Measurements from ENCODE around the gene FAM151A.
A peak's percentile ranks its signal among the peaks of the same experiment; 100 is the strongest.

Gene FAM151A

DNA sequence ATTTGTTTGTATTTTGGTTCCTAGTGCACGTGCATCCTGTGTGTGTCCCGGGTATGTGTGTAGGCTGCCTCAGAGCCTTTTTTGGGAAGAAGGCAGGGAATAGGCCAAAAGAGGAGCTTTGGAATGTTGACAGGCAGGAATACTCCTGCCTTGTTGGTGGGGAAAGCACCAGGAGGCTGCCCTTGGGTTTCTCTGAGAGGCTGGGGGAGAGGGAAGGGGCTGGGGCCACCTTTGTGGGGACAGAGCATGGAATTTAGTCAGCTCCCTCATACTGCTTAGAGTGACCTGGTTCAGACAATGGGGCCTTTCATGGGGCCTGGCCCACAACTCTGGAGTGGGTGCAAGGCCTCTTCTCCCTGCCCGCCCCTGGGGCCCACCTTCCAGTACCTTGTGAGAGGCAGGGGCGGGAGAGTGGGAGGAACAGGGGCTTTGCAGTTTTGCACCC is 44.0 kb downstream of the FAM151A start:
- DNase-seq (ENCODE audit: low spot score): peak; percentile 48

DNA sequence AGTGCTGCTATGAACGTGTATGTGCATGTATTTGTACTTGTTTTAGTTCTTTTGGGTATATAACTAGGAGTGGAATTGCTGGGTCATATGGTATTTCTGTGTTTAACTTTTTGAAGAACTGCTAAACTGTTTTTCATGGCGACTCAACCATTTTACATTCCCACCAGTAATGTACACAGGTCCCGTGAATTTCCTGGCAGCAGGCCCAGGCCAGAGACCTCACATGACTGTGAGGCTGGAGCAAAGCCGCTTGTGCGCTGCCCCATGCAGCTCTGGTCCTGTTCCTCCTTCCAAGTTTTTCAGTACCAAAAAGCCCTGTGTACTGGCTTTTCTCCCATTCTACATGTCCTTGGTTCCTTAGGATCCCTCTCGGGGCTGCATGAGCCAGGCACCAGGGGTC is 45.7 kb downstream of the FAM151A start:
- DNase-seq (ENCODE audit: low spot score): no peak

GRCh38 chr1:54575605-54576290 is 47.6 kb downstream of the FAM151A start:
- DNase-seq (ENCODE audit: low spot score): no peak

GRCh38 chr1:54575161-54575560 is 48.2 kb downstream of the FAM151A start:
- no peak for DNase-seq (ENCODE audit: low spot score)

- DNase-seq (ENCODE audit: low spot score): no peak
These were observed 49.1 kb downstream of the FAM151A start for GRCh38 chr1:54574158-54574778.

- no peak for DNase-seq (ENCODE audit: low spot score)
These were observed 50.8 kb downstream of the FAM151A start for GRCh38 chr1:54572542-54572850.

DNA sequence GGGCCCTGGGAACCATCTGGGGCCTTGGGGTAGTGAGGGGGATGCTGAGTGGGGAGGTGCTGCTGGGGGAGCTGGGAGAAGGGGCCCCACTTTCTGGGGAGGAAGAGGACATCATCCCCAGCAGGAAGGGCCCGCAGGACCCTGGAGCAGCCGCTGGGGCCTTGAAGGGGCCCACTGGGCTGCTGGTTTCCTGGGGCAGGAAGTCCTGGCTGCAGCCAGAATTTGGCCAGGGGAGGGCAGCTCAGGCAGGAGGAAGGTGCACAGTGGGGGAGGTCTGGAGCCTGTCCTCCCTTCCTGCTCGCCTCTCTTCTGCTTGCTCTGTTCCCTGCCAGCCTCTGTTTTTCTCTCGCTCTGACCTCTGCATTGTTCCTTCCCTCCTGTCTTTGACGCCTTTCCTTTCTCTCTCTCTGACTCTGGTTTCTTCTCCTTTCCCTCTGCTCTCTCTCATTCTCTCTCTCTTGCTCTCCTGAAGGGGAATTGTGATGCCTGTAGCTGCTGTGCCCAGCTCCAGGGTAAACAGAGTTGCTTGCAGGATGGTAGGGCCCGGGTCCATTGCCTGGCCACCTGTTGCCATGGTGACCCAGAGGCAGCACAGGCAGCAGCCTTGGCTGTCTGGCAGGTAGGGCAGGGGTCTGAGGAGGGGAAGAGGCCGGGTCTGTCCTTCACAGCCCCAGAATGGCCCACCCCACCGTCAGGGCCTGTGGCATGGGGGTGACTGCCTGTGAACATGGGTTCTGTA is 51.4 kb downstream of the FAM151A start:
- no peak for DNase-seq (ENCODE audit: low spot score)

DNA sequence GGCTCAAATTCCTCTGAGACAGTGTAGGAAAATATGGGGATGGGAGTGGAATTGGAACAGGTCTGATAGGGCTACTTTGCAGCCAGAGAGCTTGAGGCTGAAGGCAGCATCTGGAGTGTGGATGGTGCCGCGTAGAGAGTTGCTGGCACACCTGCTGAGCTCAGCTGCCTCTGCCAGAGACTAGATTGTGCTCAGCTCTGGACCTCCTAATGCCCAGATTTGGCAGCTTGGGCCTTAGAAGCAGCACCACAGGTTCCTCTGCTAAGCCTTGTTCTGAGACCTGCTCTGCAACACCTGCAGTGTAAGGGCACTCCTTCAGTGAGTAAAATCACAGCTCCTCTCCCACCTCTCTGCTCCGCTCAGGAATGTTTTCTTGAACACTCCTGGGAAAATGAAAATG is 52.0 kb downstream of the FAM151A start:
- DNase-seq (ENCODE audit: low spot score): no peak

DNA sequence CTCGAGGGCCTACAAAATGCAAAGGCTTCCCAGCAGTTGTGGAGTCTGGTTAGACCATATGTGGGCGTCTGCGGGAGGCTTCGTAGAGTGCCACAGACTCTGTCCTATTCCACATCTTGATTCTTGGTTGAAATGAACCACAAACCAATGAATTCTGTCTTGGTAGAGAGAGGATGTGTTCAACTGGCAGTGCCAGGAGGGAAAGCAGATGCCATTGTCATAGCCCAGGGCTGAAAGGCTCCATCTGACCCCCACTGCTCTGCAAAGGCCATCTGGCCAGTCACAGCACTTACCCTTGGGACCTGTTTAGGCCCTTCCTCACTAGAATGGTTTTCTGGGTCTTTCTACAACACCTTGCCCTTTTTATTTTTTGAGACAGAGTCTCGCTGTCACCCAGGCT is 53.2 kb downstream of the FAM151A start:
- DNase-seq (ENCODE audit: low spot score): no peak

DNA sequence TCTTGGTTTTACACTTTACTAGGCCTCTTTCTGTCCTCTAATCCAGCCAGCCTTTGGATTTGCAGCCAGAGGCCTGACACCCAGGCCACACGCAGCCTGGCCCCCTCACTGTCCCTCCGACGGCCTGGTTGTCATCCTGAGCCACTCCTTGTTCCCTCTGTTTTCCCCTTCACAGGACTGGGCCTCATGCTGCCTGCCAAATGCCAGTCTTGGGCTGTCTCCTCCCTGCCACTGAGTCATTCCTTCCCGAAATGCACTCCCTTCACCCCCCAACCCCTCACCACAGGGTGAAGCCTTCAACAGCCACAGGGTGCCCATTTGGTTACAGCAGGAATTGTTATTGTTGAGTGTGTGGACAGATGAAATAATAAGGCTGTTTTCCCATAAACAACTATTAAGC is 54.0 kb downstream of the FAM151A start:
- no peak for DNase-seq (ENCODE audit: low spot score)

- DNase-seq (ENCODE audit: low spot score): no peak
These were observed 55.4 kb downstream of the FAM151A start for GRCh38 chr1:54567961-54568360.

- no peak for DNase-seq (ENCODE audit: low spot score)
These were observed 56.7 kb downstream of the FAM151A start for GRCh38 chr1:54566438-54567141.

- DNase-seq (ENCODE audit: low spot score): no peak
These were observed 58.2 kb downstream of the FAM151A start for GRCh38 chr1:54565113-54565501.

DNA sequence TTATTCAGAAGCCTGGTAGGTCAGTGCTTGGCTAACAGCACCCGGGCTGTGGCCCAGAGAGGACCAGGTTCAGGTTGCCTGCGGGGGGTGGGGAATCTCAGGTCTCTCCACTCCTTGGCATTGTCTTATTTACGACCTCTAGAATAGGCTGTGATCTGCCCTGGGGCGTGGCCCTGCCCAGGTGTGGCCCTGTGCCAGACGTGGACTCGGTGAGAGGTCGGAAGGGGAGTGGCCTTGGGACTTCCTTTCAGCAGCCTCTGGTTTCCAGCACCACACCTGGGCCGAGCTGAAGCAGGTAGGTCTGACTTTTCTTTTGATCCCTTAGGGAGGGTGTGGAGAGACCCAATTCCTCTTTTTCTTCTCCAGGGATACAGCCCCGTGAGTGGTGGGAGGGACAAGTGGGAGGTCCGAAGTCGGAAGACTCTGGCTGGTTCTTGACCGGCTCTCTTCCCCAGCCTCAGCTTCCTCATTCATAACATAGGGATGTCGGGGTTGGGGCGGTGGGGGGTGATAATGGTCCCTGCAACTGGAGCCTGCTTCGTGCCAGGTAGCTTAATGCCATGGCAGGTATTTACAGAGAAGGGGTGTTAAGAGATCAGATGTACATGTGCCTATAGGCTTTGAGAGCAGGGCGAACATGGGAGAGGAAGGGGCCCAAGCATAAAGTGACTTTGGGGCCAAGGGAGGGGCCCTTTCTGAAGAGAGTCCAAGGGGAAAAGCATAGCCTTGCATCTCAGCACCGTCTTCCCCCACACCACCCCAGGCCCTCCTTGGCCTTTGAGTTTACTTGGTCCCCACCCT is 58.8 kb downstream of the FAM151A start:
- peak; percentile 55 for DNase-seq (ENCODE audit: low spot score)

DNA sequence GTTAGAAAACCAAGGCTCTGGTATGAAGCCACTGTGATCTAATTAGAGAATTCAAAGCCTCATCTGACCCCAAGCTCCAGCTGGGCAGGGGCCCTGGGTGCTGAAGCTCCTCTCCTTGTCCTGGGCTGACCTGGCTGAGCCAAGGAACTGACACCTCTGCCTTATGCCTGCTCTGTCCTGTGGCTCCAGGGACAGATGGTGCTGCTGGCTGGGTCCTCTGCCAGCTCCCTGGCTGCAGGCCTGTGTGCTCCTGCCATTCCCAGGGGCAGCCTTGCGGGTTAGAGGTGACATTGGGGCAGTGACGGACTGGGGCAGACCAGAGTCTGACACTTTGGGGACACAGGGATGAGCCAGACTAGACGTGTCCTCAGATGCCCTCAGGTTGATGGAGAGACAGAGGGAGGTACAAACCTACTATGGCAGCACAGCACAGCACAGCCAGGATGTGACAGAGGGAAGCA is 63.5 kb downstream of the FAM151A start:
- no peak for DNase-seq (ENCODE audit: low spot score)
